Epithelial cell of esophagus (primary cell): ENCODE results near the gene ACSL3.
A peak's percentile ranks its signal among the peaks of the same experiment; 100 is the strongest.

Experiments
- DNase-seq: peaks from one replicate; pipeline ENCODE4 v3.0.0; 2010; ENCODE audit warnings: low read depth
- H3K4me3 ChIP-seq: 2 replicates; pipeline ENCODE4 v1.5.1; 2011; ENCODE audit warnings: mild to moderate bottlenecking, low read length, control low read depth
- CTCF ChIP-seq: IDR thresholded peaks from 2 replicates; pipeline ENCODE4 v1.5.1; 2011; ENCODE audit warnings: low read depth, mild to moderate bottlenecking, low read length, control low read depth, inconsistent platforms; ENCODE audit not compliant: insufficient read depth; ENCODE audit errors: missing control alignments

The ACSL3 gene

DNA sequence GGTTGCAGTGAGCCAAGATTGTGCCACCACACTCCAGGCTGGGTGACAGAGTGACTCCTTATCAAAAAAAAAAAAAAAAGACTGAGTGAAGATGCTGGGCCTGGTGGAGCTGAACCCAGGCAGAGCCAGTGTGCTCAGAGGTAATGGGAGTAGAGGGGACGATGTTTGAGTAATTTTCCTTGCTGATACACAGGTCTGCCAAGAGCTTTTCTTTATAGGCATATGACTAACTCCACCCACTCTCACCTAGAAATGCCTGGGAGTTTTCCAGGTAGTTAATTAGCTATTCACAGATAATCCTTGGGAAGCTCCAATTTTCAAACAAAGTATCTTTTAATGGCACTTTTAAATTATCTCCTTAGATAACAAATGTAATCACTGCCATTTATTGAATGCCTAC lies 33.4 kb upstream of the ACSL3 start:
- DNase-seq: peak; percentile 61
- TF ChIP-seq CTCF: no peak
- no peak overlapping the region for H3K4me3 ChIP-seq

- H3K4me3 ChIP-seq: no peak overlapping the region
- no peak for TF ChIP-seq CTCF
- no peak for DNase-seq
Measured at GRCh38 chr2:222828572-222828971, 32.3 kb upstream of the ACSL3 start.

DNA sequence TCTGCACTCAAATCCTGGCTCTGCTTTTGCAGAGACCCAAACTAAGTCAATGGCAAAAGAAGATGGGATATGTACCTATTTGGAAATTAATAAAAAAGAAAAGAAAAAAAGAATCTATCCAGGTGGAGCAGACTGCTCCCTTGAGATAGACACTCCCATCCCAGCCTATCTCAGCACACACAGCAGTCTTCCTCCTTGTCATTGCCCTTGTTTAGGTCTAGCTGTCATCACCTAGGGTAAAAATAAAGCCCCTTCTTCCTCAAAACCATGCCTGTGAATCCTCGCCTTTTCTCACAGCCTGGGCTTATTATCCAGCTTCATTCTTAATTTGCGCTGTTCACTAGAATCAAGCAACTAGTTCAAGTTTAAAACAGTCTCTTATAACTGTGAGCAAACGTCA lies 30.7 kb upstream of the ACSL3 start:
- TF ChIP-seq CTCF: no peak
- H3K4me3 ChIP-seq: no peak overlapping the region
- no peak for DNase-seq

GRCh38 chr2:222833410-222833809 lies 27.4 kb upstream of the ACSL3 start:
- DNase-seq: no peak
- H3K4me3 ChIP-seq: no peak overlapping the region
- no peak for TF ChIP-seq CTCF

- H3K4me3 ChIP-seq: no peak overlapping the region
- no peak for TF ChIP-seq CTCF
- DNase-seq: peak; percentile 85
Measured at GRCh38 chr2:222835143-222835822, 25.6 kb upstream of the ACSL3 start.

DNA sequence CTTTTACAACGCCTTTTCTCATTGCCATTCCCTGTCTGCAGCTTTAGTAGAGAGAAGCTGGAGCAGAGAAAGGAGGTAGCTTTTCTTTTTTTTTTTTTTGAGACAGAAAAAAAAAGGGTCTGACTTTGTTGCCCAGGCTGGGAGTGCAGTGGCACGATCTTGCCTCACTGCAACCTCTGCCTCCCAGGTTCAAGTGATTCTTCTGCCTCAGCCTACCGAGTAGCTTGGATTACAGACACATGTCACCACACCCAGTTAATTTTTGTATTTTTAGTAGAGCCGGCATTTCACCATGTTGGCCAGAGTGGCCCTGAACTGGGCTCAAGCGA lies 25.0 kb upstream of the ACSL3 start:
- TF ChIP-seq CTCF: no peak
- no peak for DNase-seq

GRCh38 chr2:222837643-222838056 lies 23.2 kb upstream of the ACSL3 start:
- peak; percentile 98 for DNase-seq
- TF ChIP-seq CTCF: no peak
- peak overlapping the region; percentile 1 for H3K4me3 ChIP-seq

More for the DNA sequence above, 25.0 kb upstream of the ACSL3 start:
- no peak overlapping the region for H3K4me3 ChIP-seq
